Stimulated activated CD8-positive, alpha-beta memory T cell treated with anti-CD3 and anti-CD28 coated beads, Interleukin-15, amount 100 ng/mL, for 24 hours (primary cell): ENCODE data around the gene MEG3.
"Not testable (repeated sequence)": the region's sequence is repeated elsewhere in the genome, so short reads cannot be mapped to it uniquely, and the experiment has no call there.

Experiments used
- DNase-seq: peaks from one replicate; pipeline ENCODE4 v3.0.0-alpha.2; 2020; ENCODE audit warnings: low read depth

MEG3 gene

DNA sequence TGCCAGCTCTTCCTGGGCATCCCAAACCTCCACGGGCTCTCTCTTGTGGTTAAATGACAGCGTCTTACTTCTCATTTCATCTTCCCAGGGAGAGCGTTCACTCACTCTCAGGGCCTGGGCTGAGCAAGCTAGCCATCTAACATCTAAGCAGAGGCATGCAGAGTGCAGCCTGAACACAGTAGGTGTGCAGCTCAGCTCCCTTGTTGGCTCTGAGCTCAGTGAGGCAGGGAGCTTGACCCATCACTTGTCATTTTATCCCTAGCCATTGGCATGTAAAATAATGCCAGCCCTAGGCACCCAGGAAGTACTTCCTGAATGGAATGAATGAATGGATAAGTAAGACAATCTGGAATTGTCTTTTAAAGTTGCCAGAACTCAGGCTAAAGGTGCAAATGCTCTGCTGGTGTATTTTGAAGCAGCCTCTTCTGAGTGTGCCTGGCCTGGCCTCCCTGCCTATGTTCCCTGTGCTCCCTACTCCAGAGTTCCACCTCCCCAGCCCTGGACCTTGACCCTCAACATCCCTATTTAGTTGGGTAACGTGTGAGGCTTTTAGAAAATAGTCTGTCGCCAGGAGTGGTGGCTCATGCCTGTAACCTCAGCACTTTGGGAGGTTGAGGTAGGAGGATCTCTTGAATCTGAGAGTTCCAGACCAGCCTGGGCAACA lies 9.5 kb upstream of the MEG3 start:
- DNase-seq, result no peak

DNA sequence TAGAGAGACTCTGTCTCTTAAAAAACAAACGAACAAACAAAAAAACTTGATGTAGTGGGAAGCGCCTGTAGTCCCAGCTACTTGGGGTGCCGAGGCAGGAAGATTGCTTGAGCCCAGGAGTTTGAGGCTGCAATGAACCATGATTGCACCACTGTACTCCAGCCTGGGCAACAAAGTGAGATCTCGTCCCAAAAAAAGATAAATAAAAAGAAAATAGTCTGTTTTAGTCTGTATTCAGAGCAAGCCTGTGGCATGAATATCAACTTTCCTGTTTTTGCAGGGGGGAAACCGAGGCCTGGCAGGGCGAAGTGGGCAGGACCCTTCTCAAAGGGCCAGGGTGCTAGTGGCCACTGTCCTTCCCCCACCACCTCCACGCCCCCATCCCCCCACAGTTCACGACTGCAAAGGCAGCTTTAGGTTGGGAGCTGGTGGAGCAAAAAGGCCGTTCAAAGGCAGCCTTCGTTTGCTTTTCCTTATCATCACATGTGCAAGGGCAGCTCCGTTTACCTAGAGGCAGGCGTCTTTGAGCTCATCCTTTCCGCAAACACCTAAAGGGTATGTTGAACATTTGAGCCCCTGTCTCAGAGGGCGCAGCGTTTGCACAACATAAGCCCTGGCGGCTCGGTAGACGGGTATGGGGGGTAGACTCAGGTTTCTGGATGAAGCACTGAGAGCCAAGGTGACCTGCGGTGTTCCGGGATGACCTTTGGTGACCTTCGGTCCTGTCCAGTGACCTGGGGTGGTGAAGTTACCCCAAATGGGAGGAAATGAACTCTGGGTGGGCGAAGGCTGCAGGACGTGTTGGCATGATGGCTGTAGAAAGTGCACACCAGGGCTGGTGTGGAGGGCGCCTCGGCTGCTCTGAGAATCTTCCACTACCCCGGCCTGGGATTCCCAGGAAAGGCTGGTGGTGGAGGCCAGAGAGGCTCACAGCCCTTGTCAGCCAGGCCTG lies 8.7 kb upstream of the MEG3 start:
- DNase-seq, result no peak

DNA sequence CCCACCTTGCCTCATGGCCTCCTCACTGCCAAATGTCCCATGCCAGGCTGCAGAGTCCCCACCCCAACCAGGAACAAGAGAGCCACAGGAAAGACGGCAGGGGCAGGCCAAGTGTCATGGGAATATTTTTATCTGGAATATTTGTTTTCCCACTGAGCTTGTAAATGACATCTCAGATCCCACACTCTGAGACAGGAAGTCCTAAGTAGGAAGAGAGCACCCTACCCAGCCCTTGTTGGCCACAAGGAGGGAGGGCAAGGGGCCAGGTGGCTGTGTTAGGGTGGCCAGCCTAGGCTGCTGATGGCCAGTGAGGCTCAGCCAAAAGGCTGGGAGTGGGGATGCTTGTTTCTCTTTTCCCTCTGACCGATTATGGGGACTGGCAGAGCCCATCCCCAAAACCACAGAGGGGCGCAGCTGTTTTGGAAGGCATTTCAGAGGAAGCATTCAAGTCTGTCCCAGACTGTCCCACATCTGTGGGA lies 7.7 kb upstream of the MEG3 start:
- no peak for DNase-seq

DNA sequence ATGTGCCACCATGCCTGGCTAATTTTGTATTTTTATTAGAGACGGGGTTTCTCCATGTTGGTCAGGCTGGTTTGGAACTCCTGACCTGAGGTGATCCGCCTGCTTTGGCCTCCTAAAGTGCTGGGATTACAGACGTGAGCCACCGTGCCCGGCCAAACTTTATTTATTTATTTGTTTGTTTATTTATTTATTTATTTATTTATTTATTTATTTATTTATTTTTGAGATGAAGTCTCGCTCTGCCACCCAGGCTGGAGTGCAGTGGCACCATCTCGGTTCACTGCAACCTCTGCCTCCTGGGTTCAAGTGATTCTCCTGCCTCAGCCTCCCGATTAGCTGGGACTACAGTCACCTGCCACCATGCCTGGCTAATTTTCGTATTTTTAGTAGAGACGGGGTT lies 7.0 kb upstream of the MEG3 start:
- DNase-seq, result not testable (repeated sequence)

DNA sequence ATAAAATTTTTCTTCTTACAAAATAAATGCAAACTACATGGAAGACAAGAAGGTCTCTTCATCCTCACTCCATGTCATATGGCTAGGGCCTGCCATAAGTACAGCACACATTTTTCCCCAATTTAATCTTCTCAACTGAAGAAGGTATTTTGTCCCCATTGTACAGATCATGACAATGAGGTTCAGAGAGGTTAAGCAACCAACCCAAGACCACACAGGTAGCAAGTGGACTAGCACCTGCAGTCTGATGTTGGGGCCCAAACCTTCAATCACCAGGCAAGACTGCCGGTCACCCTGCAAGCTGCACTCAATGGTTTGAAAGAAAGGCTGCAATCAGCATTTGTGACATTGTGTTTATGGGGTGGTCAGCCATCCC lies 6.5 kb upstream of the MEG3 start:
- DNase-seq, result no peak

DNA sequence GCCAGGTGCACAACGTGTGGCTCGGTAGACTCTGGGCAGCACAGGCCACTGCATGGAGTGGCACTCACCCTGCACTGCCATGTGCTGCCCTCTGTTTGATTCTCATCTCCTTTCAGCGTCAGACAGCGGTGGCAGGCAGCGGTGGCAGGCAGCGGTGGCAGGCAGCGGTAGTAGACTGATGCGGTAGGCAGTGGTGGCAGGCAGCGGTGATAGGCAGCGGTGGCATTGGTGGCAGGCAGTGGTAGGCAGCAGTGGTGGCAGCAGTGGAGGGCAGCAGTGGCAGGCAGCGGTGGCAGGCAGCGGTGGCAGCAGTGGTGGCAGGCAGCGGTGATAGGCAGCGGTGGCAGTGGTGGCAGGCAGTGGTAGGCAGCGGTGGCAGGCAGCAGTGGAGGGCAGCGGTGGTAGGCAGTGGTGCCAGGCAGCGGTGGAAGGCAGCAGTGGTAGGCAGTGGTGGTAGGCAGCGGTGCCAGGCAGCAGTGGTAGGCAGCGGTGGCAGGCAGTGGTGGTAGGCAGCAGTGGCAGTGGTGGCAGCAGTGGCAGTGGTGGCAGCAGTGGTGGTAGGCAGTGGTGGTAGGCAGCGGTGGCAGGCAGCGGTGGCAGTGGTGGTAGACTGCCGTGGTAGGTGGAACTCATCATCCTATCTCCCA lies 6.0 kb upstream of the MEG3 start:
- no peak for DNase-seq

DNA sequence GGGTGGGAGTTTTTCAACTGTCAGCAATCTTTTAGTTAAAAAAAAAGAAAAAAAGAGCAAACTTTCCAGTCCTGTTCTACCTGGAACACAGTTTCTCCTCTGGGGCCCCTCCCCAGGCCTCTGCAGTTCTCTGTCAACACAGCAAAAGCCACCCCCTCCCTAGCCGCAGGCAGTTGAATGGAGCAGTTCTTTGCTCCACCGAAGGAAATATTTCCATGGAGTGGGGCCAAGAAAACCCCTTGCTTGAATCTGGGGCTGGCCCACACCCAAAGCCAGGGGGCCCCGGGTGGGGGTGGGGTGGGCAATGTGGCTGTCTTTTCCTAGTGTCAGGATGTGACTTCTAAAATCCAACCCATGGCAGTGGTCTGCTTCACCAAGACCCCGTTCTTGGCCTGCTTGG lies 5.0 kb upstream of the MEG3 start:
- no peak for DNase-seq

DNA sequence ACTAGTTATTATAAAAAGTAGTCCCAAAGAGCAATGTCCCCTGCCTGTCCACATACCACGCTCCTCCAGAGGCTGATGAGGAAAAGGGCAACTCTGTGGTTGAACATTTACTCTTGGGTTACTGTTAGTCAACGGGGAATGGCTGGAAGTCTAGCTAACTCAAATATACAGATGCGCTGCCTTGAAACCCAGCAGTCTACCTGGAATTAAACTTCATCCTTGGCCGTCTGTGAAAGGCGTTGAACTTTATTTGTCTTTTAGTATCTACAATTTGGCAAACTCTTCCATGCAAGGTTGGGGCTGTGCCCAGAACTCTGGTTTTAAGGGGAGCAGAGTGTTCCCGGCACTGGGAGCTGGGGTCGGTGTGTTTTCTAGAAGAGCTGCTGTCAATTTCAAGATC lies 3.9 kb upstream of the MEG3 start:
- no peak for DNase-seq

DNA sequence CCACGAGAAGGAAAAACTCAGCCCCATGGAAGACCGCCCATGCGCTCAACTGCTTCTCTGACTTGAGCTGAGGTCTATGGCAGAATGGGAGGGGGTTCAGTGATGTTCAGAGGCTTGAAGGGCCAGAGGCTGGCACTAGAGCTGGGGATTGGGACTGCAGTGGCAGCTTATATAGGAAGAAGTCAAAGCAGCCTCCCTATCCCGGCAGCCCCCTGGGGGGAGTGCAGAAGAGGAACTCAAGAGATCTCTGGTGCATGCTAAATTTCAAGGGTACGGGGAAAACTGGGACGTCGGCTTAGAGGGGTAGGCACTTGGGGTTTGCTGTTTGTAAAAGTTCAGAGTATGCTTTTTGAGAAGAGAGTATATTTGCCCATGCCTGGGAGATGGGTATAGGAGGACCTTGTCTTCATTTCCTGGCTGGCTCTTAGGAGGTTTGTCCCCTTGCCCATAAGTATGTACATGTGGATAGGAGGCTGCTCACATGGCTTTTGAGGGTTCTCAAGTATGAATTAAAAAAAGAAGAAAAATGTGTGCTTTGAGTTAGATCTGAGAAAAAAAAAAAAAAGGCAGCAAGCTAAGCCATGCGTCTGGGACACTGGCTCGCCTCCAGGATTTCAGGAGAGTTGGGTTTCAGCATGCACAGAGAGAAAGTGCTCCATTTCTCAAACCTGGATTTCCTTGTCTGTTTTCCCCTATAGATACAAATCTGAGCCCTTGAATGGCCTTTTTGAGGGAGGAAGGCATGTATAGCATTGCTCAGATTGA lies 3.2 kb upstream of the MEG3 start:
- no peak for DNase-seq

DNA sequence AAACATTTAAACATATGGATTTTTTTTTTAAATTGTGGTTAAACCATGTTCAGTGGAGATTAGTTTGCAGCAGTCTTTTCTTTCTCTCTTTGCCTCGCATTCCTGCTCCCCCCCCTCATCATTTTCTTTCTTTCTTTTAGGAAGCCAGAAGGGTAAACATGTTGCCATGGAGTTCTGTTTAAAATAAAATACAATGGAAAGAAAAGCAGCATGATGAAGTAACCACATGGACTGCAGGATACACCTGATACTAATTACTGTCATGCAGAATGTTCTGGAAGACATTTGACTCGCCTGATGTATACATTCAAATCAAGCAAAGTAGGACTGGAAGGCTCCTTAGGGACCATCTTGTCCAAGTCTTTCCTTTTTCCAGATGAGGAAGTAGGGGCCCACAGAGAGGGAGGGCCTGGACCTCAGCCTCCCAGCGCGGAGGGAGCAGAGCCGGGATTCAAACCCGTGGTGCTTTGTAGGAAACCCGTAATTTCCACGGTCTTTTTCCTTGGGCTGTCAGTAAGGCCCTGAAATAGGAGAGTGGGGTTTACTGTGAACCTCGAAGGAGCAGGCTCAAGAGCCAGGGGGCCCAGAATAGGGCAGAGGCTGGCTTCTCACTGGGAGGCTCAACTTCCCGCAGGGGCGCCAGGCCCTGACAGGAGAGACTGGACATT lies 2.4 kb upstream of the MEG3 start:
- no peak for DNase-seq

DNA sequence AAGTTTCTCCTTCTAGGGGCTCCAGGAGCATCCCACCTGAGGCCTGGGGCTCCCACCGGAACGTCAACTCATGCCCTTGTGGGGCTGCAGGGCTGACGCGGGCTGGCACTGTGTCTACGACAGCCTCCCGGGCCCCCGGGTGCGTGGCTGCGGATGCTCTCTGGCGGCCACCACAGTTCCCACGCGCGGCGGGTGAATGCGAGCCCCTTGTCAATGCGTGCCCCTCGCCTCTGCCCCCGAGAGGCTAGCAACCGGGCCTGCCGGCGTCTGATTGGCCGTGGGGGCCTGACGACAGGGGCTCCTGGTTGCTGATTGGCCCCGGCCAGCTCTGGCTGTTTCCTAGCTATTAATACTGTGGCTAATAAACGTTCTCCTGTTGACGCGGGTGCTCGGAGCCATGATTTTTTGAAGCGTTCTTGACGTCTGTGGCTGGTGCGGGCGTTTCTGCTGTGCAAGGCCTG lies 1.8 kb upstream of the MEG3 start:
- DNase-seq, result no peak

DNA sequence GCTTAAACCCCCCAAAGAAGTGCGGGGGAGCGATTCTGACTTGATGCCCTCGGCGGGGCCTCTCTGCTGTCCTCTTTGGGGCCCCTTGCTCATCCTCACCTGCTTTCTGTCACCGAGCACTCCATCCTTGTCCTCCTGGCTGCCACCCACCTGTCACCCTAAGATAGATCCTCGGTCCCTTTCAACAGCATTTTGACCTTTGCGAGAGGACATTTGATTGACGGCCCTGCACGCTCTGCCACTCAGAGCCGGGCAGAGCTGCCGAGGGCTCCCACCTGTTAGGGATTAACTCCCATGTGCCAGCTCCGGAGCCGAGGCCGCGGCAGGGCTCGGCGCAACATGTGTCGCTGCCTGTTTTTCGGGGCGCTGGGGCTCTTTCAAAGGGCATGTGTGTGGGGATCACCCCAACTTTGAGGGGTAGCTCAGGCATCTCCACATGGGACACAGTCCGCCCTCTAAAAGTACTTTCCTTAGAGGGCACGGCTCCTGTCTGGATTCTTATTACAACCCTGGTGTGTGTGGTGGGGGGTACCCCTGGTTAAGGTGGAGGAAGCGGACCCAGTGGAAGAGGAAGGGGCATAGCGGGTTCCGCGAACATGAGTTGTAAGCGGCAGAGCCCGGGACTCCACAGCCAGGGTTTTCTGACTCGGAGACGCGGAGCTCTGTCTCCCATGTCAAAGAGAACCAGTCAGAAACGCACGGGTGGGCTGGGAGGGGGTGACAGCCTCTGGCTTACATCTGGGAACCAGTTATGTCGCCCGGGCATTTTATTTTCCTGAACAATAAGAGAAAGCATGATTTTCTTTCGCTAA lies 811 bp upstream of the MEG3 start:
- DNase-seq, result no peak

DNA sequence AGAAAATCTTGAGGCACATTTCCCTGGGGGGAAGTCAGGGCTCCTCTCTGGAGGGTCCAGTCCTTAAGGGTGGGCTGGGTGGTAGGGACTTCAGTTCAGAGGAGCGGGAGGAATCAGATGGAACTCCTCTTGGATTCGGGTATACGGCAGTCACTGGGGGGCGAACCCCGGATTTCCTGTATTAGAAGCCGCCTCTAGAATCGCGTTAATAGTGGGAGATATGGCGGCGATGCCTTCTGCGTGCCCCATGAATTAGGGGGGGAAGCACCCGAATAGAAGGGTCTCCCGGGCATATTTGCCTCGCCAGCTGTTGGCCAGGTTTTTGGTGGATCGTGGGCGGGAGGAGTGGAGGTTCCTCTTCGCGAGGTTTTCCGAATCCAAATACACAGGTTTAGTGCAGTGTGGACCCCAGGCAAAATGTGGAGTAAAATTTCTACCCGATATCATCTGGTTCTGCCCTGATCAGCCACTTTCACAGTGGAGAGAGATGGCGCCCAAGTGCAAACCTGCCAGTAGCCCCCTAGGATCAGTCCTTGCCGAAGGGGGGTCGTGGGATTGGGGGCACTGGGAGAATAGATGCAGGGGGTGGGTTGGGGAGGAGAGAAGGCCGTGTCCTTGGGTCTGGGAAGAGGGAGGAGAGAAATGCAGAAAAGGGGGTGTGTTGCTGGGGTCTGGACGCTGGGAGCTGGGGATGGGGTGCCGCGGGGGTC lies 628 bp downstream of the MEG3 start:
- DNase-seq, result no peak

DNA sequence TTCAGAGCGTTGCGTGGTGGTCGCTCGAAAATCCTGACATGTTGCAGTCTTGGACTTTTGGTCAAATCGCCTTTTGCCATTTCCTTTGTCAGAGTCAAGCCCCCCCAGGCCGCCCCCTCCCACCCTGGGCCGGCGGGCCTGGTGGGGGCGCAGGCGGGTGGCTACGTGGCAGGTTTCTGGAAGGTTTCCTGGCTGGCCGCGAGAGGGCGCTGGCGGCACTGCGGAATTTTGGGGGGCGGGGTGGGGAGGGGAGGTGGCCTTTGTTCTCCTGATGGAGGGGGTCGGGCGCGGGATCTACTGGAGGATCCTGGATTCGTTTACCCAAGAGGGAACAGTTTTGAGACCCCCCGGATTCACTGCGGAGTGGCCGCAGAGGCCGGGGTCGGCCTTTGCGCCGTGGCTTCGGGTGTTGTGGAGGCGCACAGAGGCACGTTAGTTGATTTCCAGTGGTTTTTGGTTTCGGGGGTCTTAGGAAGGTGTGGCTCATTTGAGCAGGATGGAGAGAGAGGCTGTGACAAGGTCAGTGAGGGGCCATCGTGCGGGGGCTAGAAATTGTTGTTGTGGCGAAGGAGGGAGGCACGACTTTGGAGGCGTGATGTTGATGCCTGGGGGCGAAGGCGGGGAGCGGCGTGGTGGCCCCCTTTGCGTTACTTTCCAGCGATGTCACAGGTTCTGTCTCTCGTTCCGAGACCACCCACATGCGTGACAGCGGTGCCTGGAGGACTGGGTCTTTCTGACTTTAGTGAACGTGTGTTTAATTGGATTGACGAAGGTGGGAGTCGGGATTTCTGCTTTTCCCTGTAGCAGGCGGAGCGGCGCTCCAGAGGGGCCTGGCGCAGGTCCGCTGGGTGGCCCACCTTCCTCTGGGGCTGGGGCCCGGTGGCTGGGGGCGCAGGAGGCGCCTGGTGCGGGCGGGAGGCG lies 1.4 kb downstream of the MEG3 start:
- no peak for DNase-seq

DNA sequence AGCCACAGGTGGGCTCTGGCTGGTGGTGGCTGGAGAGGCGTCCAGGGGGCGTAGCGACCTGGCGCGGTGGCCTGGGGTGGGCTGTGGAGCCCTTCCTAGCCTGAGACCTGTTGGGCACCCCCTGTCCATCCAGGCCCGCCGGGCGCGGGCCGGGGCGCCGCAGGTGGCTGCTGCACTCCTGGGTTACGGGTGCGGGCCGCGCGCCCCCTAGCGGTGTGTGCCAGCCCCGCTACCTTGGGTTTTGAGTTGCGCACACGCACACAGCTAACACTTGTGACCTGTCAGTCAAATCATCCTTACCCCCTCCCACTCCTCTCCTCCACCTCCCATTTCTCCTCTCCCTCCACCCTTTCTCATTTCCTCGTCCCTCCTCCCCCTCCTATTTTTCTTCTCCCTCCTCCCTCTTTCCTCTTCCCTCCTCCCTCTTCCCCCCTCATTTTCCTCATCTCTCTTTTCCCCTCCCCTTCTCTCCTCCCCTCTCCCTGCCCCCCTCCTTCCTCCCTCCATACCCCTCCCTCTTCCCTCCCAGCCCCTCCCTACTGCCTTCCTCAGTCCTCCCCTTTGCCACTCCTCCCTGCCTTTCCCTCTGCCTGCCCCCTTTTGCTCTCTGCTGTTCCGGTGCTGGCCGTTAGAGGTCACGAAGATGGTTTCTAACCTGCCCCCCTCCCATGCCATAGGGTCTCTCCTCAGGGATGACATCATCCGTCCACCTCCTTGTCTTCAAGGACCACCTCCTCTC lies 2.3 kb downstream of the MEG3 start:
- no peak for DNase-seq

DNA sequence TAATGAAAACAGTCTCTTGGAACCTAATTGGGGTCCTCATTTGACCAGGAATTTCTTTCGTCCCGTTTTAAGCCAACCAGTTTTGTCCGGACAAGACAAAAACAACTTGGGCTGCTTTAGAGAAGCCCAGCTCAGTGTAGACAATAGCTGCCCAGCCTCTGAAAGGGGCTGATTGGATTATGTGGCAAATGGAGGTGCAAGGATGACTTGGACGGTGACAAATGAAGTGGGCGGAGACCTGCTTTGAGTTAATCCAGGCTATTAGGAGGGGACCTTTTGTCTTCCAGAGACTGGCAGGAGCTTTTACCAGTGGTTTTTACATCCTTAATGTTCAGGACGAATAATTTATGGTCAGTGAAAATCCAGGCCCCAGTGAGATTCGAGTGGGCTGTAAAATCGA lies 4.8 kb downstream of the MEG3 start:
- no peak for DNase-seq

DNA sequence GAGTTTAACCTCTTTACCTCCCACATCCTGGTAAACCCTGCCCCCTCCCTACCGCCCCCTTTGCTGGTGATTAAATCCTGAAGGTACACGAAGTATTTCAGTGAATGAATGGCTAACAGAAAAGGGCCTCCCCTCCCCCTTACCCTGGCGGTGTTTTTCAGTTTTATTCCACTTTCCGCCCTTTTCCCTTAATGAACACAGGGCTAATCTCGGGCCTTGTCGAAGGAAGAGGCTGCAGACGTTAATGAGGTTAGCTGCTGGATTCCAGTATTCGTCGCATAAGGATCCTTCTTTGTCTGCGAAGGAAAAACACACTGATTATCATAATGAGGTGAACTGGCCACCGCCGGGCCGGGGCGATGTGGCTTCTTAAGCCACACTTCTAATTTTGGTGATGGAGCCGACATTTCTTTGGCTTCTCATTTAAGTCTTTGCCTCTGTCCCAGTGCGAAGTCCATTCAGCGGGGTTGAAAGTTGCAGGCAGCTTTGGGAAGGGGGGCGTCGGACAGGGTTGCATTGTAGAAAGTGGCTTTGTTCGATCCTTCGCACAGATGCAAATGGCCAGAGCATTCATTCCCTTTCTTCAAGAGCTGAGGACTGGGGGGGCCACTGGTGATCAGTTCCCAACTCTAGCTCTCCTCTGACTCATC lies 6.5 kb downstream of the MEG3 start:
- DNase-seq, result no peak
